Neural progenitor cell (in vitro differentiated cells): ENCODE results near the gene SEC23B.

Experiments
- EZH2 ChIP-seq: fragments of 200-600 bp; sonication (generic); IDR thresholded peaks from 2 replicates; pipeline ENCODE4 v1.6.1; 2017; ENCODE audit warnings: antibody characterized with exemption, mild to moderate bottlenecking, moderate library complexity
- TF ChIP-seq, protein P1 (sequence below): fragments of 200-600 bp; sonication (generic); IDR thresholded peaks from 2 replicates; pipeline ENCODE4 v1.5.1; 2017; ENCODE audit warnings: antibody characterized with exemption, mild to moderate bottlenecking

DNA sequence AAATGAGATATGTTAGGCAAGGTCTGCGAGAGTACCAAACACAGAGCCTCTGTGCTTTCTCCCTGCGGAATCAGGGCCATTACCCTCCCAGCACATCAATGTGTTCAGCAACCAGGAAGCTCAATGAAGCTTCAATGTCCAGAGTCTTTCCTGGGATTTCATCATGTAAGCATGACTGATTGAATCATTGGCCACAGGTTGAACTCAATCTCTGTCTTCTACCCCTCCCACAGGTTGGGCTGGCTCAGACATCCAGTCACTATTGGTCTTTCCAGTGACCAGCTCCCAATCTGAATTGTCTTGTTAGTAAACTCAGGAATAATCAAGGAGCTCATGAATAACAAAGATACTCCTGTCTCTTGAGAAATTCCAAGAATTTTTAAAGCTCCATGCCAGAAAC is 77.4 kb downstream of the SEC23B start:
- TF ChIP-seq, protein P1, sequence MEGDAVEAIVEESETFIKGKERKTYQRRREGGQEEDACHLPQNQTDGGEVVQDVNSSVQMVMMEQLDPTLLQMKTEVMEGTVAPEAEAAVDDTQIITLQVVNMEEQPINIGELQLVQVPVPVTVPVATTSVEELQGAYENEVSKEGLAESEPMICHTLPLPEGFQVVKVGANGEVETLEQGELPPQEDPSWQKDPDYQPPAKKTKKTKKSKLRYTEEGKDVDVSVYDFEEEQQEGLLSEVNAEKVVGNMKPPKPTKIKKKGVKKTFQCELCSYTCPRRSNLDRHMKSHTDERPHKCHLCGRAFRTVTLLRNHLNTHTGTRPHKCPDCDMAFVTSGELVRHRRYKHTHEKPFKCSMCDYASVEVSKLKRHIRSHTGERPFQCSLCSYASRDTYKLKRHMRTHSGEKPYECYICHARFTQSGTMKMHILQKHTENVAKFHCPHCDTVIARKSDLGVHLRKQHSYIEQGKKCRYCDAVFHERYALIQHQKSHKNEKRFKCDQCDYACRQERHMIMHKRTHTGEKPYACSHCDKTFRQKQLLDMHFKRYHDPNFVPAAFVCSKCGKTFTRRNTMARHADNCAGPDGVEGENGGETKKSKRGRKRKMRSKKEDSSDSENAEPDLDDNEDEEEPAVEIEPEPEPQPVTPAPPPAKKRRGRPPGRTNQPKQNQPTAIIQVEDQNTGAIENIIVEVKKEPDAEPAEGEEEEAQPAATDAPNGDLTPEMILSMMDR, result no peak
- no peak for TF ChIP-seq EZH2
